ENCODE measurements around the gene PIMREG. TPM values are rescaled to one million over a fixed set of nuclear protein-coding genes. Genes with fewer than 3 reads are reported as not detected.

The PIMREG gene
- polyA plus RNA-seq, 1 donor, result 14.5 TPM

DNA sequence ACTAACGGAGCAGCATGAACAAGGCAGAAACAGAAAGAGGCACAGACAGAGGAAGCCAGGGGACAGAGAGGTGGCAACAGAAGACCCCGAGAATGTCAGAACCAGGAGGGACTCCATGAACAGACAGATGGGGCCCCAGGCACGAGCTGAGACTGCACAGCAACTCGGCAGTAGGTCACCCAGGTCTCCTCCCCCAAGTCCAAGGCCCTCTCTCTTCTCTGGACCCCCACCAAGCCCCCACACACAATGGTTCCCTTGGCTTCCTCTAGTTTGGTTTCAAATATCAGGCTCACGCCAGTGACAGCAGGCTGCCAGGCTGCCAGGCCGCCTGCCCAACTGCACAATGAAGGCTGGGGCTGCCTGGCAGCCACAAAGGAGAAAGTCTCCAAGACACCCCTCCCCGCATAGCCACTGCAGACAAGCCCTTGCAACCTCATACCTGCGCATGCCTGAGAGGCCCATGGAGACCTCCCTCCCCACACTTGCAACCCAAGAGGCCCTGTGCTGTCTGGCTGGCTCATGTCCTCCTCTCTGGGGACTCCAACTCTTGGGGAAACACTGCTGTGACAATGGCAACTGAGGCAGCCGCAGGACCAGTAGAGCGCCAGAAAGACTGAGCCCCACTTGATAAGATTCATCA is 54.8 kb downstream of the PIMREG start:
- DNase-seq (ENCODE audit: low read depth), result no peak

Other genes with a start within 250 kb of the PIMREG start
- not detected for gene AIPL1, start 9.3 kb upstream of the PIMREG start, polyA plus RNA-seq (ENCODE audit: insufficient read length)
- gene PITPNM3, start 112.1 kb downstream of the PIMREG start, polyA plus RNA-seq (ENCODE audit: insufficient read length), result 6.7 TPM
- gene KIAA0753, start 196.3 kb downstream of the PIMREG start, polyA plus RNA-seq (ENCODE audit: insufficient read length), result 9.4 TPM
- gene TXNDC17, start 196.6 kb downstream of the PIMREG start, polyA plus RNA-seq (ENCODE audit: insufficient read length), result 52.7 TPM
- 12.2 TPM for gene MED31, start 207.2 kb downstream of the PIMREG start, polyA plus RNA-seq (ENCODE audit: insufficient read length)
- 3.0 TPM for gene C17orf100, start 207.3 kb downstream of the PIMREG start, polyA plus RNA-seq (ENCODE audit: insufficient read length)

Measured in forelimb muscle (tissue), 1 donor.